HG03097 (cell line): ENCODE measurements around the gene TMEM125.

Source experiments
- ATAC-seq: cut with Tn5 transposase; IDR thresholded peaks from one replicate; pipeline ENCODE4 v1.9.1; 2021; ENCODE audit not compliant: unreplicated experiment, low FRiP score

Gene TMEM125

DNA sequence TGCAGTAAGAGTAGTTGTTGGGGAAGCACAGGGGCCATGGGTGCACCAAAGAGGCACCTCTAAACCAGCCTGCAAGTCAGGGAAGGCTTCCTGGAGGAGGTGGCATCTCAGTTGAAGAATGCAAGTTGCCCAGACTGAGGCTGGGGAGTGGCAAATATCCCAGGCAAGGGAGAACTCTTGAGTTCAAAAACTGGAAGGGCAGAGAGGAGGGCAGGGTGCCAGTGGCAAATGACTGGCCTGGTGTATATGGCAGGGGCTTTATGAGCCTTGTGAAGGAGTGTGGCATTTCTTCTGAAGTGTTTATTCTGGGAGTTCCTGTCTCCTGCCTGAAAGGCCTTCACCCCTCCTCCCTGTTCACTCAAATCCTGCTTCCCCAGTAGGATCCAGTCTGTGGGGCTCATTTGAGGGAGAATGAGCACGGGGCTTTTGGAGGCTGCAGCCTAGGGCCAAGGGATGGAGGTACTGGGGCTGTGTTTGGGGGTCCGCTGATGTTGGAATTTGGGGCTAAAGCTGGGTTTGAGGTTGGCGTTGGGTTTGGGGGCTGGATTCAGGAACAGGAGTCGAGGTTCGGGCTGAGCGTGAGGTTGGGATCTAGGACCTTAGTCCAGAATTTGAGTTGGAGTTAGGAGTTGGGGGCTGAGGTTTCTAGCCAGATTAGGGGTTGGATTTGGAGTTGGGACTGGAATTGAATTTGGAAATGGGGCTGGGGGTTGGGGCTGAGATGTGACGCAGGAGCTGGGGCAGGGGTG lies at the start of gene TMEM125:
TMEM125 (plus strand) TSS at position 357 of the 749 bp plus-strand sequence. CDS start 2,740 bp downstream, outside the sequence.
- ATAC-seq, result no peak

GRCh38 chr1:43220905-43221778 lies 48.6 kb upstream of the TMEM125 start:
- ATAC-seq, result peak; percentile 55

DNA sequence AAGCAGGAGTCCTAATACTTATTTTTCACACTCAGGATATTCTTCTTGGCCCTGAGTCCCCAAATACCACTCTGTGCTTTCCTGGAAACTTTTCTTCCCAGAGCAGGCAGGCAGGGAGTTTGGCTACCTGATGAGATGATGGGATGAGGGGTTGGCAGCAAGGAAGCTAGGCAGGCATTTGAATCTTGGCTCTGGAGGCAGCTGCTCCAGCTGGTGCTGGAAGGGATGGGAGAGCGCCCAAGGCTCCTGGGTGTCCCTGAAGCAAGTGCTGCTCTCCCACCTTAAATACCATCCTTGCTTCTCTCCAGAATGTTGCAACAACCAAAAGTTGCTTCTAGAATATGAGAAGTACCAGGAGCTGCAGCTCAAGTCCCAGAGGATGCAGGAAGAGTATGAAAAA lies 48.0 kb upstream of the TMEM125 start:
- ATAC-seq, result no peak

GRCh38 chr1:43222879-43223278 lies 46.9 kb upstream of the TMEM125 start:
- ATAC-seq, result no peak

DNA sequence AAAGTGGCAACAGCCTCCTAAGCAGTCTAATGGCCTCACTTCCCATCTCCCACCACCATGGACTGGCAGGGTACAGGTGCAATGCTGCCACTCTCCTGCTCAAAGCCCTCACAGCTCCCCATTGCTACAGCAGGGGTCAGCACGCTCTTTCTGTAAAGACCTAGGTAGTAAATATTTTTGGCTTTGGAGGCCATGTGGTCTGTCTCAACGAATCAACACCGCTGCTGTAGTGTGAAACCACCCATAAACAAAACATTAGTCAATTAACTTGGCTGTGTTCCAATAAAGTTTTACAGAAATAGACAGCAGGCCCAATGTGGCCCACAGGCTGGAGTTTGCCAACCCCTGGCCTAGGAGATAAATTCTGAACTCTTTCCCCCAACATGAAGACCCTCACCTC lies 44.6 kb upstream of the TMEM125 start:
- ATAC-seq, result no peak

GRCh38 chr1:43227143-43227764 lies 42.5 kb upstream of the TMEM125 start:
- ATAC-seq, result no peak

DNA sequence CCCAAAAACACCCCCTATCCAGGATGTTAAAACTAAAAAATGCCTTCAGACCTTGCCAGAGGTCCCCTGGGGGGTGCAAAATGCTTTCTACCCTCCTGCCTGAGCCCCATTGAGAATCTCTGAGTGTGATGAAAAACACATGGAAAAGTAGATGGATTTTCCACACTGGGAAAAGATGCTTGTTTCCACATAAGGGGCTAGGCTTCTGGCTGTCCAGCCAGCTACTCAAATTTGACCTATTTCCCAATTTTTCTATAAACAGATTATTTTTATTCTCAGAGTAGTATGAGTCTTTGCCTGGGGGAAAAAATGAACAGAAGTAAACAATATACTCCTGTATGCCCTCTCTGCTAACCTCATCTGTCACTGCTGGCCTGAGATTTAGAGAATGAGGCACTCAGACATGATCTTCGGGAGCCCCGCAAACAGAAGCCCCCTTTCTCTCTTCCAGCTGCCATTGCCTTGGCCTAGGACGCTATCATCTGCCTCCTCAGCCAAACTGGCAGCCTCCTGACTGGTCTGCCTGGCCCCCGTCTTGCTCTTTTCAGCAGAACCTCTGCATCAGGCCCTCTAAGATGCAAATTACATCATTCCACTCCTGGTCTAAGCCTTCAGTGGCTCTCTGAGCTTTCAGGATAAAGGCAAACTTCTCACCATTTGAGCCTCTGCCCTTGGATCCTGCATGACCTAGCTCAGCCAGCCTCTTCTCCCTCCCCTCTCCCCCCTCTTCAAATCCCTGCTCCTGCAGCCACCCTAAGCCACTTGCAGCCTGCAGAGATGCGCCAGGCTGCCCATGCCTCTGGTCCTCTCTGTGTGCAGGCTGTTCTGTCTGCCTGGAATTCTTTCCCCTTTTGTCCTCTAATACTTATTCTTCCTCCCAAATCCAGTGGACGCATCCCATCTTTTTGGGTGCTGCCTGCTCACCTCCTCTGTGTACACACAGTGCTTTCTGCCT lies 39.7 kb upstream of the TMEM125 start:
- ATAC-seq, result no peak

GRCh38 chr1:43232074-43232473 lies 37.7 kb upstream of the TMEM125 start:
- ATAC-seq, result no peak

- ATAC-seq, result no peak
These were observed 37.3 kb upstream of the TMEM125 start for GRCh38 chr1:43232482-43232881.

DNA sequence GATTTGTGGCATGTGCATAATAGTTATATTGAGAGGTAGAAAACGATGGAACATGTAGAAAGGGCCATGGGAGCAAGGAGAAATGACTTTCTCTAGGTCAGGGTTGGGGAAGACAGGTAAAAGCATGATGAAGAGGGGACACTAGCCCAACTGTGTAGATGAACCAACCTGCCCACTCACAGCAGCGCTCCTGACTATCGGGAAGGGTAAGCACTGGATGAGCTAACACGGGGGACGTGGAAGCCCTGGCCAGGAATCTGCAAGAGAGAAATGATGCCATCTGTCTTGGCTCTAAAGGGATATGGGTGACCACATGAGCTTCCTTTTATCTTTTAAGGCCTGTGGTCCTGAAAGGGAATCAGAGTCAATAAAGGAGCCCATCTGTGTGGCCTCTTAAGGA lies 36.2 kb upstream of the TMEM125 start:
- ATAC-seq, result no peak

DNA sequence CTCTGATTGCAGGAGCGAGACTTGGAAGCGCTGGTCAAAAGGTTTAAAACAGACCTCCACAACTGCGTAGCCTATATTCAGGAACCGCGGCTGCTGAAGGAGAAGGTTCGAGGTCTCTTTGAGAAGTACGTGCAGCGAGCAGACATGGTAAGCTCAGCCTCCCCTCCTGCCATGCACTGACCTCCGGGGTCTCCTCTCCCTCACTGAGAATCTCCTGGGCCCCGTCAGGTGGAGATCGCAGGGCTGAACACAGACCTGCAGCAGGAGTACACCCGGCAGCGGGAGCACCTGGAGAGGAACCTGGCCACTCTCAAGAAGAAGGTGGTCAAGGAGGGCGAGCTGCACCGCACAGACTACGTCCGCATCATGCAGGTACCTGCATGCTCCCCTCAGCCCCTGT lies 35.5 kb upstream of the TMEM125 start:
- no peak for ATAC-seq

GRCh38 chr1:43235040-43235439 lies 34.7 kb upstream of the TMEM125 start:
- ATAC-seq, result no peak

DNA sequence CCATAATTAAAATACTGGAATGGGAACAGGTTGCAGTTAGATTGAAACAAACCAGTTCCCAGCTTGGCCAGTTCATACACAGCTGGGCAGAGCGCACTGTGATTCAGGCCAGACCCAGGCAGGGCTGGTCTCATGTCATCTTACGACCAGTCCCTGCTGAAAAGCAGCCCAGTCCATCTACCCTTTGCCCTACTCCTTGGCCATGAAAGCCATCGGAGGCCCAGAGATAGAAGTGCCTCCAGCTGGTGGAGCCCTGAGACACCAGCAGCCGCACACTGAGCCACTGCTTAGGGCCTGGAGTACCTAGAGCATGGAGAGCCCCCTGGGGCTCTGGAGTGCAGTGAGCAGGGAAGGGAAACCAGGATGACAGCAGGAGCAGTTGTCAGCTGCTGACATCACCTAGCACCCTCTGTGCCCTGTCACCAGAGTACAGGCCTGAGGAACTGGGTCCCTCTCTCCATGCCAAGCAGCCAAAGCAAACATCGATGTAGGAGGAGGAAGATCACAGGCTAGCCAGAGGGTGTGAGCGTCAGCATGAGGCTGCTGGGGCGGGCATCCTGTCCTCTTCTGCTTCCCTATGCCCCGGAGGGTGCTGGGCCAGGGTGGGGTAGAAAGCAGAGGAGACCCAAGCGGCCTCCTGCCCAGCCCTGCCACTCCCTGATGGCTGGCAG lies 34.2 kb upstream of the TMEM125 start:
- ATAC-seq, result no peak

GRCh38 chr1:43237121-43237520 lies 32.7 kb upstream of the TMEM125 start:
- ATAC-seq, result no peak

DNA sequence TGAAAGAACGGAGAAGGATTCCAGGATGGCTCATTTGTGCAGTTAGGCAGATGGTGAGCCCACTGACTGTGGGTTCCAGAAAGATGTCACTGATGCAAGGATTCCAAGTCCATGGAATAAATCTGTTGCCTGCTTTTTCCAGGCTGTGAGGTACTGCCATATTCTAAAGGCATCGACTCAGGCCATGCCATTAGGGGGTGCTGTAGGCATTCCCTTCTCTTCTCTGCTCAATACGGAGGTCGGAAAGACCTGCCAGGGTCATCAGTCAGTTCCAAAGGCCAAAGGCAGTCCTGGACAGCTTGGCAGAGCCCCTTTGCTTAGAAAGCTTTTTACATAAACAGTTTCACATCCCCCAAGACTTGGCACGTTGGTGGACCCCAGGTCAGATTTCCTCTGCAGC lies 31.7 kb upstream of the TMEM125 start:
- no peak for ATAC-seq

GRCh38 chr1:43238991-43239469 lies 30.8 kb upstream of the TMEM125 start:
- no peak for ATAC-seq

DNA sequence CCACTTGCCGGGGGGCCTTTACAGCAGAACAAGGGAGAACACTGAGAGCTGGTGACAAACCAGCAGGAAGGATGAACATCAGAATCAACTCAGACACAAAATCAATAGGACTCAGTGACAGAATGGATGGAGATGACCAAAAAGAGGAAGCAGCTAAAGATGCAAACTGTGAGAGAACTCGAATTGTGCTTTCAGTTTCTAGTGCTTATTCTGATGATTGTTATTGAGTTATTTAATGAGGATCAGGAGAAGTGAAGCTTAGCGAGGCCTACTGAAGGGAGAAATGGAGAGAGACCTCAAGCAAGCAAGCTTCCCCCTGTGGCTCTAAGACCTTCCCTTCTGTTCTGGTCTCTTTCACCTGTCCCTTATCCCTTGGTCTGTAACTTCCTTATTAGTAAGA lies 30.3 kb upstream of the TMEM125 start:
- peak; percentile 62 for ATAC-seq

- no peak for ATAC-seq
These were observed 28.4 kb upstream of the TMEM125 start for GRCh38 chr1:43241413-43241836.

DNA sequence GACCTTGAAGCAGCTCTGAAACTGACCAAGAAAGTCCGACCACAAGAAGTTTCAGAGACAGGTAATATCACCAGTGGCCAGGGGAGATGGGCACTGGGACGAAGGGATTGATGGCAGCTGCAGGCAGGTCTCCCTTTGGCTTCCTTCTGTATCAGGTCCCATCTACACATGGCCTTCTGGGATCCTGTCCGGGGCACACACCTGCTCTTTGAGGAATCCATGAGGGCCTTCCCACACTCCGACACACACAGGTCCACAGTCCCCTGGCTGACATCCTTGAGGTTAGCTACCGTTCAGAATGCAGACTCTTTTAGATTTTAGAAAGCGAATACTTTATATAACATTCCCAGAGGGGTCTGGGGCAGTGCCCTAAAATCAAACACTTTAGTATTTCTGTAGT lies 26.5 kb upstream of the TMEM125 start:
- ATAC-seq, result no peak
